HepG2 (cell line): ENCODE data around the gene TNFAIP3. TPM values are rescaled to one million over a fixed set of nuclear protein-coding genes. Genes with fewer than 3 reads are reported as not detected.
A peak's percentile ranks its signal among the peaks of the same experiment; 100 is the strongest.

Experiments used
- ATAC-seq: fragments of 200-7000 bp; cut with Tn5 transposase; 3 replicates; pipeline ENCODE4 v1.9.1; 2020; ENCODE audit warnings: mild to moderate bottlenecking, moderate library complexity
- BruUV-seq: library from RNA; stranded (reverse); fragments of 400-500 nt; replicated peaks from 2 replicates; lab custom pipeline; 2021; lab: Mats Ljungman, UMichigan
- CTCF ChIA-PET: fragments of 300-600 bp; formaldehyde crosslinking; extraction: SDS; loops from one replicate; lab custom pipeline; 2021; ENCODE audit warnings: low total read pairs, inconsistent platforms, low intra/inter-chr PET ratio; lab: Yijun Ruan, JAX
- POLR2A ChIA-PET: fragments of 350-600 bp; sonication (Branson Sonifier 250); formaldehyde crosslinking; loops from one replicate; lab custom pipeline; 2020; ENCODE audit warnings: antibody characterized with exemption, inconsistent platforms; lab: Yijun Ruan, JAX
- DNase-seq: peaks from one replicate; pipeline ENCODE4 v3.0.0-alpha.2; 2015; ENCODE audit warnings: low spot score
- FAIRE-seq: peaks from 3 replicates; lab custom pipeline; 2011; peaks lifted over from hg19 to GRCh38; lab: Jason Lieb, UNC
- H2AFZ ChIP-seq: one replicate; pipeline ENCODE4 v1.6.1; 2011; ENCODE audit warnings: low read length, inconsistent platforms
- H3K27ac ChIP-seq: fragments of 300-600 bp; 3 replicates; pipeline ENCODE4 v1.8.0; 2011; ENCODE audit warnings: mixed run types, mild to moderate bottlenecking, mixed read lengths, low read length, inconsistent platforms; ENCODE audit not compliant: insufficient read depth; ENCODE audit errors: extremely low read length
- H3K27me3 ChIP-seq, 2 experiments: fragments of 200-600 bp in 1 of 2; 2 replicates in 1 of 2; 3 replicates in 1 of 2; pipeline versions ENCODE4 v1.6.0 to v1.8.0; 2011; ENCODE audit warnings: low read length in 2 of 2, mild to moderate bottlenecking in 2 of 2, moderate library complexity in 2 of 2, inconsistent platforms in 1 of 2; ENCODE audit not compliant: insufficient read depth in 2 of 2, control insufficient read depth in 1 of 2
- H3K36me3 ChIP-seq, 2 experiments: fragments of 200-600 bp in 1 of 2; replicated peaks in 1 of 2; 2 replicates in 1 of 2; 3 replicates in 1 of 2; pipeline versions ENCODE4 v1.5.1 to v1.8.0; 2011; ENCODE audit warnings: low read length in 2 of 2, inconsistent platforms in 1 of 2; ENCODE audit not compliant: insufficient read depth in 2 of 2, control insufficient read depth in 1 of 2
- H3K4me1 ChIP-seq: 2 replicates; pipeline ENCODE4 v1.5.1; 2012; ENCODE audit warnings: low read length, inconsistent platforms; ENCODE audit not compliant: insufficient read depth
- H3K4me2 ChIP-seq: 2 replicates; pipeline ENCODE4 v1.6.0; 2011; ENCODE audit warnings: low read depth, low read length, inconsistent platforms
- H3K4me3 ChIP-seq, 3 experiments: fragments of 200-600 bp in 1 of 3; sonication (generic), shearing (Covaris generic) in 1 of 3; replicated peaks in 1 of 3; 2 replicates each; pipeline ENCODE4 v1.5.1; 2011 to 2016; ENCODE audit warnings: low read length in 3 of 3, inconsistent platforms in 2 of 3, low read depth in 2 of 3, mild to moderate bottlenecking in 2 of 3, control low read depth in 1 of 3, mixed read lengths in 1 of 3; ENCODE audit not compliant: insufficient read depth in 1 of 3
- H3K79me2 ChIP-seq: one replicate; pipeline ENCODE4 v1.6.1; 2011; ENCODE audit warnings: low read length, inconsistent platforms; ENCODE audit not compliant: insufficient read depth
- H3K9ac ChIP-seq: 2 replicates; pipeline ENCODE4 v1.6.0; 2011; ENCODE audit warnings: mild to moderate bottlenecking, low read depth, low read length, inconsistent platforms; ENCODE audit not compliant: insufficient read depth
- H3K9me3 ChIP-seq: 2 replicates; pipeline ENCODE4 v1.5.1; 2012; ENCODE audit warnings: mild to moderate bottlenecking, low read length
- H4K20me1 ChIP-seq: 2 replicates; pipeline ENCODE4 v1.6.0; 2011; ENCODE audit warnings: inconsistent platforms, mild to moderate bottlenecking, low read length, moderate library complexity; ENCODE audit not compliant: insufficient read depth
- SATB2 ChIP-seq: sonication (generic); formaldehyde crosslinking; IDR thresholded peaks from 2 replicates; pipeline ENCODE4 v1.5.0; 2020; ENCODE audit warnings: missing genetic modification reagents
- ZBED4 ChIP-seq: sonication (generic); formaldehyde crosslinking; IDR thresholded peaks from 2 replicates; pipeline ENCODE4 v1.4.0; 2020; ENCODE audit warnings: missing genetic modification reagents, borderline replicate concordance
- ZFP90 ChIP-seq: sonication (generic); formaldehyde crosslinking; IDR thresholded peaks from 2 replicates; pipeline ENCODE4 v1.8.0; 2022; ENCODE audit warnings: missing genetic modification reagents, mild to moderate bottlenecking, inconsistent platforms, borderline replicate concordance
- ZNF713 ChIP-seq: sonication (generic); formaldehyde crosslinking; IDR thresholded peaks from 2 replicates; pipeline ENCODE4 v1.4.0; 2020; ENCODE audit warnings: mild to moderate bottlenecking, missing genetic modification reagents
- ZNF766 ChIP-seq: sonication (generic); formaldehyde crosslinking; IDR thresholded peaks from 2 replicates; pipeline ENCODE4 v1.5.0; 2020; ENCODE audit warnings: missing genetic modification reagents, borderline replicate concordance
- WGBS: methylation state at CpG from one replicate; pipeline ENCODE4 v1.1.6; 2017; ENCODE audit warnings: low lambda C conversion rate; 5-methylcytosine and 5-hydroxymethylcytosine counted together
- in situ Hi-C: cut with HindIII; loops from 2 replicates; pipeline ENCODE4 v1.10.0; 2017; ENCODE audit warnings: low pct_unique_long_range_greater_than_20kb; ENCODE audit not compliant: extremely low pct_ligation_motif_present
- intact Hi-C: fragments of 100-400 bp; cut with micrococcal nuclease; formaldehyde crosslinking; loops from one replicate; pipeline ENCODE4 v1.10.0; 2022; ENCODE audit not compliant: unreplicated experiment
- polyA plus RNA-seq, 8 experiments: library from polyadenylated mRNA; depleted of rRNA in 3 of 8; stranded (reverse) in 7 of 8; unstranded in 1 of 8; fragments of >200 nt; fragmentation: Illumina TruSeq in 4 of 8; extraction: Trizol in 4 of 8; gene quantifications; 2 replicates each; pipeline versions ENCODE4 v1.2.1 to v1.2.3, GENCODE V29; 2011 to 2016; ENCODE audit warnings: low read depth in 4 of 8, missing spikeins in 1 of 8, mixed read lengths in 1 of 8; ENCODE audit not compliant: insufficient read depth in 1 of 8
- total RNA-seq, 5 experiments: library from RNA; depleted of rRNA; stranded (reverse); fragments of >200 nt; fragmentation: Illumina TruSeq; extraction: Trizol; gene quantifications; 2 replicates each; pipeline ENCODE4 v1.2.3, GENCODE V29; 2016; ENCODE audit warnings: low read depth in 1 of 5

The TNFAIP3 gene
- total and polyA plus RNA-seq, 2 of the 13 experiments (the other 11 are each of a cell fraction or from before 2014, with no cell fraction given) = 28.2 to 47.1 TPM

- TF ChIP-seq ZFP90 = peak; percentile 86; the same call in 1 of the 2 replicates
- no peak for TF ChIP-seq ZNF713 (CRISPR knock-in tag)
- TF ChIP-seq, all 625 proteins: peak for 1
- intact Hi-C loops (no loop called here), in situ Hi-C loops (no loop called here)
- Histone ChIP-seq H4K20me1 (no peaks in the 10 kb centered on the region), H3K36me3 (no peaks in the 10 kb centered on the region), H2AFZ (no peak overlapping the region), H3K9me3 (no peaks in the 10 kb centered on the region), H3K9ac (no peak overlapping the region), H3K27me3 (no peaks in the 10 kb centered on the region; a peak in 1 of 5 replicates), H3K79me2 (no peaks in the 10 kb centered on the region), H3K4me3 (no peak overlapping the region), H3K4me1 (peaks cover 21% of the 10 kb centered on the region), H3K27ac (no peak overlapping the region), H3K4me2 (no peak overlapping the region)
- 33% methylated on average over 1 of the region's 1 CpG for WGBS
- ATAC-seq (no peak), DNase-seq (no peak), FAIRE-seq (no peak)
- no TSS peak for BruUV-seq
- CTCF ChIA-PET = no interaction called here
- POLR2A ChIA-PET = no interaction called here
Measured at GRCh38 chr6:137840252-137840651, 26.8 kb upstream of the TNFAIP3 start.

- no peak for ATAC-seq
- H3K27ac ChIP-seq = no peak overlapping the region
- no peaks in the 10 kb centered on the region for H3K36me3 ChIP-seq
- H3K9me3 ChIP-seq = no peaks in the 10 kb centered on the region
- H3K27me3 ChIP-seq = no peaks in the 10 kb centered on the region
- no peak for DNase-seq
- no peak for FAIRE-seq
- H3K4me2 ChIP-seq = no peak overlapping the region
- ChIA-PET CTCF (no interaction called here), POLR2A (no interaction called here)
- no peaks in the 10 kb centered on the region for H4K20me1 ChIP-seq
- H2AFZ ChIP-seq = no peak overlapping the region
- H3K79me2 ChIP-seq = no peaks in the 10 kb centered on the region
- intact Hi-C loops (no loop called here), in situ Hi-C loops (no loop called here)
- H3K4me3 ChIP-seq = no peak overlapping the region
- BruUV-seq = no TSS peak
- H3K4me1 ChIP-seq = peaks cover 38% of the 10 kb centered on the region
- H3K9ac ChIP-seq = no peak overlapping the region
- TF ChIP-seq SATB2 (CRISPR knock-in tag) (no peak), ZNF766 (no peak), ZBED4 (CRISPR knock-in tag) (no peak)
Measured at GRCh38 chr6:137843211-137843610, 23.8 kb upstream of the TNFAIP3 start.
